HCT116 (cell line): ENCODE data around the gene THRB. TPM values are rescaled to one million over a fixed set of nuclear protein-coding genes. Genes with fewer than 3 reads are reported as not detected.

Experiments
- ATAC-seq: fragments of 200-7000 bp; cut with Tn5 transposase; 2 replicates; pipeline ENCODE4 v1.9.1; 2020; ENCODE audit warnings: mild to moderate bottlenecking, moderate library complexity
- BruUV-seq: library from RNA; stranded (reverse); fragments of 400-500 nt; replicated peaks from 2 replicates; lab custom pipeline; 2021; lab: Mats Ljungman, UMichigan
- CTCF ChIA-PET: fragments of 300-600 bp; sonication (Branson Sonifier 250); formaldehyde crosslinking; loops from one replicate; lab custom pipeline; 2021; ENCODE audit warnings: antibody characterized with exemption; lab: Charles Lee
- POLR2A ChIA-PET: fragments of 300-600, 350-600 bp; sonication (Branson Sonifier 250); formaldehyde crosslinking; loops from one replicate; lab custom pipeline; 2021; ENCODE audit warnings: antibody characterized with exemption; lab: Charles Lee
- RAD21 ChIA-PET, 2 experiments: fragments of 300-600 bp; sonication (Branson Sonifier 250); formaldehyde crosslinking; loops; one replicate each; lab custom pipeline; 2023; ENCODE audit warnings: low total read pairs in 2 of 2; ENCODE audit not compliant: uncharacterized antibody in 2 of 2, unreplicated experiment in 2 of 2, low non-redundant PET in 1 of 2; lab: Charles Lee
- DNase-seq: peaks from one replicate; pipeline ENCODE4 v3.0.0-alpha.2; 2010; ENCODE audit warnings: low read depth, low spot score
- H2AFZ ChIP-seq: fragments of 200-600 bp; shearing (Covaris generic), sonication (generic); 2 replicates; pipeline ENCODE4 v1.6.1; 2017; ENCODE audit warnings: low read depth, mixed run types, mixed read lengths, antibody characterized with exemption, low read length; ENCODE audit not compliant: poor library complexity, severe bottlenecking
- H3K27ac ChIP-seq: 2 replicates; pipeline ENCODE4 v1.5.1; 2012; ENCODE audit warnings: low read depth, low read length
- H3K27me3 ChIP-seq: fragments of 200-600 bp; sonication (generic); 2 replicates; pipeline ENCODE4 v1.6.1; 2016; ENCODE audit warnings: mixed run types, low read length, mixed read lengths; ENCODE audit not compliant: insufficient read depth
- H3K36me3 ChIP-seq, 2 experiments: fragments of 200-500 bp in 1 of 2; fragments of 200-600 bp in 1 of 2; sonication (Bioruptor generic) in 1 of 2; sonication (generic) in 1 of 2; 2 replicates each; pipeline versions ENCODE4 v1.5.1 to v1.6.1; 2014 to 2016; ENCODE audit warnings: low read length in 2 of 2, inconsistent platforms in 1 of 2, mixed read lengths in 1 of 2, mixed run types in 1 of 2; ENCODE audit not compliant: insufficient read depth in 2 of 2, control insufficient read depth in 1 of 2
- H3K4me1 ChIP-seq, 2 experiments: fragments of 200-600 bp in 1 of 2; sonication (generic) in 1 of 2; 2 replicates each; pipeline versions ENCODE4 v1.5.1 to v1.6.1; 2012 to 2017; ENCODE audit warnings: low read length in 2 of 2, inconsistent platforms in 1 of 2, mild to moderate bottlenecking in 1 of 2, mixed read lengths in 1 of 2, mixed run types in 1 of 2, moderate library complexity in 1 of 2; ENCODE audit not compliant: insufficient read depth in 2 of 2, control insufficient read depth in 1 of 2
- H3K4me2 ChIP-seq: fragments of 200-600 bp; sonication (generic); 2 replicates; pipeline ENCODE4 v1.6.1; 2017; ENCODE audit warnings: mixed run types, low read length, mixed read lengths
- H3K4me3 ChIP-seq, 2 experiments: fragments of 200-600 bp in 1 of 2; sonication (generic) in 1 of 2; replicated peaks in 1 of 2; 2 replicates each; pipeline ENCODE4 v1.5.1; 2011 to 2016; ENCODE audit warnings: low read length in 2 of 2, control low read depth in 1 of 2, low read depth in 1 of 2, mild to moderate bottlenecking in 1 of 2, mixed read lengths in 1 of 2, mixed run types in 1 of 2
- H3K79me2 ChIP-seq: fragments of 200-600 bp; sonication (generic); 2 replicates; pipeline ENCODE4 v1.6.1; 2017; ENCODE audit warnings: mild to moderate bottlenecking, mixed run types, low read length, moderate library complexity, mixed read lengths; ENCODE audit not compliant: insufficient read depth
- H3K9ac ChIP-seq: fragments of 200-600 bp; sonication (generic); 2 replicates; pipeline ENCODE4 v1.6.1; 2016; ENCODE audit warnings: low read length, mixed read lengths
- H3K9me2 ChIP-seq: fragments of 200-600 bp; sonication (generic), shearing (Covaris generic); 2 replicates; pipeline ENCODE4 v1.6.1; 2017; ENCODE audit warnings: mixed run types, mild to moderate bottlenecking, moderate library complexity; ENCODE audit not compliant: insufficient read depth
- H3K9me3 ChIP-seq, 2 experiments: fragments of 200-500 bp in 1 of 2; fragments of 200-600 bp in 1 of 2; sonication (Bioruptor generic) in 1 of 2; sonication (generic) in 1 of 2; 2 replicates each; pipeline ENCODE4 v1.6.1; 2014 to 2017; ENCODE audit warnings: low read length in 2 of 2, mixed read lengths in 2 of 2, inconsistent platforms in 1 of 2, low read depth in 1 of 2, mild to moderate bottlenecking in 1 of 2, mixed run types in 1 of 2, moderate library complexity in 1 of 2; ENCODE audit not compliant: control insufficient read depth in 1 of 2, insufficient read depth in 1 of 2
- H4K20me1 ChIP-seq: fragments of 200-600 bp; sonication (generic), shearing (Covaris generic); 2 replicates; pipeline ENCODE4 v1.6.1; 2017; ENCODE audit warnings: mixed run types, mild to moderate bottlenecking, moderate library complexity; ENCODE audit not compliant: insufficient read depth
- ATF3 ChIP-seq: IDR thresholded peaks from 2 replicates; pipeline ENCODE4 v1.6.1; 2012
- EZH2 ChIP-seq: fragments of 200-600 bp; sonication (generic); IDR thresholded peaks from 2 replicates; pipeline ENCODE4 v1.6.1; 2017; ENCODE audit warnings: antibody characterized with exemption, mixed run types
- FOSL1 ChIP-seq: IDR thresholded peaks from 2 replicates; pipeline ENCODE4 v1.6.1; 2012; ENCODE audit warnings: low read depth
- JUND ChIP-seq: IDR thresholded peaks from 2 replicates; pipeline ENCODE4 v1.6.1; 2012
- MAX ChIP-seq: IDR thresholded peaks from 2 replicates; pipeline ENCODE4 v1.6.1; 2012
- POLR2AphosphoS5 ChIP-seq: IDR thresholded peaks from 2 replicates; pipeline ENCODE4 v1.6.1; 2011; ENCODE audit warnings: mild to moderate bottlenecking, low read depth, low read length, moderate library complexity
- SP1 ChIP-seq: IDR thresholded peaks from 2 replicates; pipeline ENCODE4 v1.6.1; 2012; ENCODE audit warnings: low read depth
- SRF ChIP-seq: IDR thresholded peaks from 2 replicates; pipeline ENCODE4 v1.6.1; 2012; ENCODE audit warnings: low read depth
- TCF7L2 ChIP-seq: IDR thresholded peaks from 2 replicates; pipeline ENCODE4 v1.7.0; 2011; ENCODE audit warnings: borderline replicate concordance, inconsistent platforms; ENCODE audit not compliant: insufficient read depth, insufficient read length; ENCODE audit errors: extremely low read depth
- ZBTB33 ChIP-seq: IDR thresholded peaks from 2 replicates; pipeline ENCODE4 v1.6.1; 2011; ENCODE audit warnings: mild to moderate bottlenecking, low read length, moderate library complexity; ENCODE audit not compliant: insufficient replicate concordance; ENCODE audit errors: extremely low read depth
- ZFX ChIP-seq: fragments of 450-650 bp; IDR thresholded peaks from 2 replicates; pipeline ENCODE4 v1.6.1; 2017
- ZNF274 ChIP-seq: fragments of 200-500 bp; sonication (Bioruptor generic); IDR thresholded peaks from 2 replicates; pipeline ENCODE4 v1.6.1; 2014; ENCODE audit warnings: mild to moderate bottlenecking, low read depth, low read length, inconsistent platforms
- intact Hi-C: fragments of 100-400 bp; cut with micrococcal nuclease; formaldehyde crosslinking; loops from 2 replicates; pipeline ENCODE4 v1.10.0; 2022
- total RNA-seq: library from RNA; stranded (reverse); gene quantifications from one replicate; pipeline ENCODE4 v1.2.1, GENCODE V29; 2021; ENCODE audit not compliant: unreplicated experiment

The THRB gene
- total RNA-seq, 1 experiment from 2014 or later = 2.5 TPM

GRCh38 chr3:24320601-24321000, 174.0 kb downstream of the THRB start:
- RAD21 ChIA-PET = no interaction called here
- intact Hi-C loops = no loop called here

GRCh38 chr3:24318677-24319287, 175.9 kb downstream of the THRB start:
- POLR2A ChIA-PET = no interaction called here
- DNase-seq = no peak

More at GRCh38 chr3:24320601-24321000, 174.0 kb downstream of the THRB start:
- no peak overlapping the region for H3K9ac ChIP-seq
- H3K36me3 ChIP-seq = no peaks in the 10 kb centered on the region
- no peak overlapping the region for H2AFZ ChIP-seq
- no peak for DNase-seq
- no TSS peak for BruUV-seq
- H3K27ac ChIP-seq = no peak overlapping the region
- peaks cover 0 to 27% of the 10 kb centered on the region in 2 experiments; a peak in 2 of 4 replicates for H3K4me1 ChIP-seq
- H3K4me3 ChIP-seq = no peak overlapping the region
- TF ChIP-seq JUND = no peak
- TF ChIP-seq POLR2AphosphoS5 = no peak
- TF ChIP-seq EZH2 = no peak
- TF ChIP-seq MAX = no peak
- TF ChIP-seq SRF = no peak
- TF ChIP-seq ZFX = no peak
- H4K20me1 ChIP-seq = no peaks in the 10 kb centered on the region
- no peaks in the 10 kb centered on the region for H3K9me3 ChIP-seq
- POLR2A ChIA-PET = no interaction called here
- H3K9me2 ChIP-seq = no peaks in the 10 kb centered on the region
- CTCF ChIA-PET = no interaction called here
- H3K79me2 ChIP-seq = no peaks in the 10 kb centered on the region
- H3K4me2 ChIP-seq = no peak overlapping the region
- no peaks in the 10 kb centered on the region for H3K27me3 ChIP-seq
- ATAC-seq = no peak

More at GRCh38 chr3:24318677-24319287, 175.9 kb downstream of the THRB start:
- H3K36me3 ChIP-seq = no peaks in the 10 kb centered on the region
- no peaks in the 10 kb centered on the region for H3K9me3 ChIP-seq
- CTCF ChIA-PET = no interaction called here
- no peak overlapping the region for H2AFZ ChIP-seq
- ATAC-seq = peak; percentile 71; the same call in 1 of the 2 replicates
- no peaks in the 10 kb centered on the region for H3K79me2 ChIP-seq
- H3K9me2 ChIP-seq = no peaks in the 10 kb centered on the region
- RAD21 ChIA-PET = no interaction called here
- intact Hi-C loops = no loop called here
- no peaks in the 10 kb centered on the region for H3K27me3 ChIP-seq
- peak overlapping the region; percentile 28; the same call in 1 of the 2 replicates for H3K4me2 ChIP-seq
- peaks cover 0 to 27% of the 10 kb centered on the region in 2 experiments; a peak in 2 of 4 replicates for H3K4me1 ChIP-seq
- no peak overlapping the region for H3K27ac ChIP-seq
- TF ChIP-seq TCF7L2 = no peak
- TF ChIP-seq ZNF274 = no peak
- no peak for TF ChIP-seq FOSL1
- no peak for TF ChIP-seq ATF3
- no peak for TF ChIP-seq SP1
- TF ChIP-seq ZBTB33 = no peak
- TF ChIP-seq, all 23 proteins: peak for 0
- Histone ChIP-seq H4K20me1 (no peaks in the 10 kb centered on the region), H3K4me3 (no peak overlapping the region), H3K9ac (no peak overlapping the region)
- BruUV-seq = no TSS peak
